Stomach (tissue), 4 donors: ENCODE data around the gene TTC24.
"Not testable (repeated sequence)": the region's sequence is repeated elsewhere in the genome, so short reads cannot be mapped to it uniquely, and the experiment has no call there.

Source experiments
- POLR2AphosphoS5 ChIP-seq, 3 donors: sonication (generic); formaldehyde crosslinking; IDR thresholded peaks; one replicate each; pipeline ENCODE4 v1.6.1; 2016; ENCODE audit warnings: antibody characterized with exemption in 3 of 3
- TF ChIP-seq, protein P1 (sequence below), 7 experiments: fragments of 450-650 bp in 4 of 7; fragments of 200-600 bp in 3 of 7; sonication (generic) in 3 of 7; IDR thresholded peaks; one replicate each; pipeline ENCODE4 v1.5.1; 2016 to 2019; ENCODE audit warnings: antibody characterized with exemption in 7 of 7, control low read depth in 2 of 7, mild to moderate bottlenecking in 1 of 7

- TF ChIP-seq, protein P1, sequence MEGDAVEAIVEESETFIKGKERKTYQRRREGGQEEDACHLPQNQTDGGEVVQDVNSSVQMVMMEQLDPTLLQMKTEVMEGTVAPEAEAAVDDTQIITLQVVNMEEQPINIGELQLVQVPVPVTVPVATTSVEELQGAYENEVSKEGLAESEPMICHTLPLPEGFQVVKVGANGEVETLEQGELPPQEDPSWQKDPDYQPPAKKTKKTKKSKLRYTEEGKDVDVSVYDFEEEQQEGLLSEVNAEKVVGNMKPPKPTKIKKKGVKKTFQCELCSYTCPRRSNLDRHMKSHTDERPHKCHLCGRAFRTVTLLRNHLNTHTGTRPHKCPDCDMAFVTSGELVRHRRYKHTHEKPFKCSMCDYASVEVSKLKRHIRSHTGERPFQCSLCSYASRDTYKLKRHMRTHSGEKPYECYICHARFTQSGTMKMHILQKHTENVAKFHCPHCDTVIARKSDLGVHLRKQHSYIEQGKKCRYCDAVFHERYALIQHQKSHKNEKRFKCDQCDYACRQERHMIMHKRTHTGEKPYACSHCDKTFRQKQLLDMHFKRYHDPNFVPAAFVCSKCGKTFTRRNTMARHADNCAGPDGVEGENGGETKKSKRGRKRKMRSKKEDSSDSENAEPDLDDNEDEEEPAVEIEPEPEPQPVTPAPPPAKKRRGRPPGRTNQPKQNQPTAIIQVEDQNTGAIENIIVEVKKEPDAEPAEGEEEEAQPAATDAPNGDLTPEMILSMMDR (IDR thresholded peaks at IDR 0.05): not testable (repeated sequence)
- not testable (repeated sequence) for TF ChIP-seq POLR2AphosphoS5 (IDR thresholded peaks at IDR 0.05)
Measured at GRCh38 chr1:156607344-156607743, 27.8 kb downstream of the TTC24 start.
